GM23338 (cell line): ENCODE data around the gene TOM1L2.

Experiments
- EZH2 ChIP-seq: fragments of 200-600 bp; sonication (generic); IDR thresholded peaks from one replicate; pipeline ENCODE4 v1.8.0; 2017; ENCODE audit warnings: antibody characterized with exemption, mild to moderate bottlenecking, low read depth; ENCODE audit not compliant: unreplicated experiment
- EZH2phosphoT487 ChIP-seq: fragments of 200-600 bp; sonication (generic); IDR thresholded peaks from one replicate; pipeline ENCODE4 v1.8.1; 2018; ENCODE audit warnings: antibody characterized with exemption; ENCODE audit not compliant: unreplicated experiment
- TF ChIP-seq, protein P1 (sequence below): IDR thresholded peaks from one replicate; pipeline ENCODE4 v1.6.1; 2018; ENCODE audit warnings: antibody characterized with exemption; ENCODE audit not compliant: unreplicated experiment
- TF ChIP-seq, protein P2 (sequence below), 2 experiments: fragments of 200-600 bp in 1 of 2; sonication (generic) in 1 of 2; conservative IDR thresholded peaks; 2 replicates each; pipeline versions ENCODE4 v1.5.1 to v1.6.1; 2016 to 2017; ENCODE audit warnings: antibody characterized with exemption in 2 of 2, low read depth in 2 of 2, mild to moderate bottlenecking in 2 of 2, moderate library complexity in 1 of 2
- TF ChIP-seq, protein P3 (sequence below): IDR thresholded peaks from 2 replicates; pipeline ENCODE4 v1.6.1; 2016; ENCODE audit warnings: antibody characterized with exemption

DNA sequence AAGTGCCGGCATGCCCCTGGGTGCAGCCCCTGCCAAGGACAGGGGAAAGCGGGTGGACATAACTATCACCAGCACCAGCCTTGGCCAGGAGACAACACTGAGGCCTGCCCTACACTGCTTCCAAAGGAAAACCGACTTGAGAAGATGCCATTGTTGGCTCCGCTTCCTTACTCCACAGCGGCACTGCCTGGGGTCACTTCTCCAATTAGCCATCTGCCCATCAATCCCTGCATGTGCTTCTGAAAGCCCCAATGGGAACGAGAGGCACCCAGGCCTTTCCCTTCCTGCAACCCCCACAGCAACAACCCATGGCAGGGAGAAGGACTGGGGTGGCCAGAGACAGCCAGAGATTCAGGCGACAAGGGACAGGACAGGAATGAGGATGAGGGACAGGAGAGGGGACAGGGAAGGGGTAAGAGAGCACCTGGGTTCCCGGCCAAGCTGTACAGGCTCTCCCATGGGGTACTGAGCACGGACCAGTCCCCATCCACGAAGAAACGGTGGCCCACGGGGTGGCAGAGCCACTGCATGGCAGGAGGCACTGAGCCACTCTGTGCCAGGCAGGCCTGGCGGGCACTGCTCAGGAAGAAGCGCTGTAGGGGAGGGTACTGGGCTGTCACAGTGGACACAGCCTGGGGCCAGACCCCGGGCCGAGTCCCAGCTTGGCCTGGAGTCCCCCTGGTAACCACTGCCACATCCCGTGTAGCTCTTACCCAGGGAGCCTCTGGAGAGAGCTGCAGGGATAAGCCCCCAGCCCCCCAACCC, 156.6 kb downstream of the TOM1L2 start:
- TF ChIP-seq, protein P1, sequence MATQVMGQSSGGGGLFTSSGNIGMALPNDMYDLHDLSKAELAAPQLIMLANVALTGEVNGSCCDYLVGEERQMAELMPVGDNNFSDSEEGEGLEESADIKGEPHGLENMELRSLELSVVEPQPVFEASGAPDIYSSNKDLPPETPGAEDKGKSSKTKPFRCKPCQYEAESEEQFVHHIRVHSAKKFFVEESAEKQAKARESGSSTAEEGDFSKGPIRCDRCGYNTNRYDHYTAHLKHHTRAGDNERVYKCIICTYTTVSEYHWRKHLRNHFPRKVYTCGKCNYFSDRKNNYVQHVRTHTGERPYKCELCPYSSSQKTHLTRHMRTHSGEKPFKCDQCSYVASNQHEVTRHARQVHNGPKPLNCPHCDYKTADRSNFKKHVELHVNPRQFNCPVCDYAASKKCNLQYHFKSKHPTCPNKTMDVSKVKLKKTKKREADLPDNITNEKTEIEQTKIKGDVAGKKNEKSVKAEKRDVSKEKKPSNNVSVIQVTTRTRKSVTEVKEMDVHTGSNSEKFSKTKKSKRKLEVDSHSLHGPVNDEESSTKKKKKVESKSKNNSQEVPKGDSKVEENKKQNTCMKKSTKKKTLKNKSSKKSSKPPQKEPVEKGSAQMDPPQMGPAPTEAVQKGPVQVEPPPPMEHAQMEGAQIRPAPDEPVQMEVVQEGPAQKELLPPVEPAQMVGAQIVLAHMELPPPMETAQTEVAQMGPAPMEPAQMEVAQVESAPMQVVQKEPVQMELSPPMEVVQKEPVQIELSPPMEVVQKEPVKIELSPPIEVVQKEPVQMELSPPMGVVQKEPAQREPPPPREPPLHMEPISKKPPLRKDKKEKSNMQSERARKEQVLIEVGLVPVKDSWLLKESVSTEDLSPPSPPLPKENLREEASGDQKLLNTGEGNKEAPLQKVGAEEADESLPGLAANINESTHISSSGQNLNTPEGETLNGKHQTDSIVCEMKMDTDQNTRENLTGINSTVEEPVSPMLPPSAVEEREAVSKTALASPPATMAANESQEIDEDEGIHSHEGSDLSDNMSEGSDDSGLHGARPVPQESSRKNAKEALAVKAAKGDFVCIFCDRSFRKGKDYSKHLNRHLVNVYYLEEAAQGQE: no peak
- TF ChIP-seq, protein P2, sequence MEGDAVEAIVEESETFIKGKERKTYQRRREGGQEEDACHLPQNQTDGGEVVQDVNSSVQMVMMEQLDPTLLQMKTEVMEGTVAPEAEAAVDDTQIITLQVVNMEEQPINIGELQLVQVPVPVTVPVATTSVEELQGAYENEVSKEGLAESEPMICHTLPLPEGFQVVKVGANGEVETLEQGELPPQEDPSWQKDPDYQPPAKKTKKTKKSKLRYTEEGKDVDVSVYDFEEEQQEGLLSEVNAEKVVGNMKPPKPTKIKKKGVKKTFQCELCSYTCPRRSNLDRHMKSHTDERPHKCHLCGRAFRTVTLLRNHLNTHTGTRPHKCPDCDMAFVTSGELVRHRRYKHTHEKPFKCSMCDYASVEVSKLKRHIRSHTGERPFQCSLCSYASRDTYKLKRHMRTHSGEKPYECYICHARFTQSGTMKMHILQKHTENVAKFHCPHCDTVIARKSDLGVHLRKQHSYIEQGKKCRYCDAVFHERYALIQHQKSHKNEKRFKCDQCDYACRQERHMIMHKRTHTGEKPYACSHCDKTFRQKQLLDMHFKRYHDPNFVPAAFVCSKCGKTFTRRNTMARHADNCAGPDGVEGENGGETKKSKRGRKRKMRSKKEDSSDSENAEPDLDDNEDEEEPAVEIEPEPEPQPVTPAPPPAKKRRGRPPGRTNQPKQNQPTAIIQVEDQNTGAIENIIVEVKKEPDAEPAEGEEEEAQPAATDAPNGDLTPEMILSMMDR (conservative IDR thresholded peaks at IDR 0.05; ENCODE audit: low read depth in 2 of 2): no peak
- no peak for TF ChIP-seq EZH2phosphoT487
- TF ChIP-seq, protein P3, sequence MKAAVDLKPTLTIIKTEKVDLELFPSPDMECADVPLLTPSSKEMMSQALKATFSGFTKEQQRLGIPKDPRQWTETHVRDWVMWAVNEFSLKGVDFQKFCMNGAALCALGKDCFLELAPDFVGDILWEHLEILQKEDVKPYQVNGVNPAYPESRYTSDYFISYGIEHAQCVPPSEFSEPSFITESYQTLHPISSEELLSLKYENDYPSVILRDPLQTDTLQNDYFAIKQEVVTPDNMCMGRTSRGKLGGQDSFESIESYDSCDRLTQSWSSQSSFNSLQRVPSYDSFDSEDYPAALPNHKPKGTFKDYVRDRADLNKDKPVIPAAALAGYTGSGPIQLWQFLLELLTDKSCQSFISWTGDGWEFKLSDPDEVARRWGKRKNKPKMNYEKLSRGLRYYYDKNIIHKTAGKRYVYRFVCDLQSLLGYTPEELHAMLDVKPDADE: no peak
- TF ChIP-seq EZH2: no peak
